GM19099 (cell line): Measurements from ENCODE around the gene ST6GAL1.

Source experiments
- POLR2A ChIP-seq: IDR thresholded peaks from 3 replicates; pipeline ENCODE4 v1.6.1; 2011; ENCODE audit warnings: low read depth; ENCODE audit not compliant: insufficient read length; ENCODE audit errors: extremely low read depth

ST6GAL1 gene

GRCh38 chr3:186953011-186953487, 22.7 kb downstream of the ST6GAL1 start:
- no peak for TF ChIP-seq POLR2A

GRCh38 chr3:186955898-186956696, 25.8 kb downstream of the ST6GAL1 start:
- no peak for TF ChIP-seq POLR2A

GRCh38 chr3:186959029-186959624, 28.8 kb downstream of the ST6GAL1 start:
- TF ChIP-seq POLR2A: no peak

GRCh38 chr3:186960347-186960746, 30.0 kb downstream of the ST6GAL1 start:
- no peak for TF ChIP-seq POLR2A

GRCh38 chr3:186962445-186962844, 32.1 kb downstream of the ST6GAL1 start:
- TF ChIP-seq POLR2A: no peak

GRCh38 chr3:186963636-186964035, 33.3 kb downstream of the ST6GAL1 start:
- no peak for TF ChIP-seq POLR2A

- no peak for TF ChIP-seq POLR2A
Measured at GRCh38 chr3:186964071-186964470, 33.7 kb downstream of the ST6GAL1 start.

GRCh38 chr3:186964616-186965015, 34.3 kb downstream of the ST6GAL1 start:
- no peak for TF ChIP-seq POLR2A

GRCh38 chr3:186965141-186965879, 35.0 kb downstream of the ST6GAL1 start:
- TF ChIP-seq POLR2A: no peak

GRCh38 chr3:186966406-186966805, 36.1 kb downstream of the ST6GAL1 start:
- TF ChIP-seq POLR2A: no peak

- TF ChIP-seq POLR2A: no peak
Measured at GRCh38 chr3:186967686-186968085, 37.4 kb downstream of the ST6GAL1 start.

- TF ChIP-seq POLR2A: no peak
Measured at GRCh38 chr3:186969607-186970006, 39.3 kb downstream of the ST6GAL1 start.

- TF ChIP-seq POLR2A: no peak
Measured at GRCh38 chr3:186971578-186971977, 41.3 kb downstream of the ST6GAL1 start.

GRCh38 chr3:186973702-186974101, 43.4 kb downstream of the ST6GAL1 start:
- TF ChIP-seq POLR2A: no peak

- TF ChIP-seq POLR2A: no peak
Measured at GRCh38 chr3:186974824-186975313, 44.5 kb downstream of the ST6GAL1 start.
